Sigmoid colon (tissue), 7 donors: ENCODE data around the gene USP40. TPM values are rescaled to one million over a fixed set of nuclear protein-coding genes. Genes with fewer than 3 reads are reported as not detected.
A peak's percentile ranks its signal among the peaks of the same experiment; 100 is the strongest.

ENCODE experiments used
- DNase-seq: peaks from one replicate; pipeline ENCODE4 v3.0.0-alpha.2; 2019
- H3K27ac ChIP-seq, 4 donors: fragments of 200-600 bp; sonication (generic); one replicate each; pipeline ENCODE4 v1.5.1; 2016 to 2019; ENCODE audit warnings: mild to moderate bottlenecking in 1 of 4
- H3K27me3 ChIP-seq, 3 donors: fragments of 200-600 bp; sonication (generic); one replicate each; pipeline ENCODE4 v1.5.1; 2019; ENCODE audit warnings: mild to moderate bottlenecking in 1 of 3
- H3K36me3 ChIP-seq, 4 donors: fragments of 200-600 bp; sonication (generic); one replicate each; pipeline ENCODE4 v1.5.1; 2016 to 2019
- H3K4me1 ChIP-seq, 4 donors: fragments of 200-600 bp; sonication (generic); one replicate each; pipeline ENCODE4 v1.5.1; 2017 to 2019
- H3K4me3 ChIP-seq, 4 donors: fragments of 200-600 bp; sonication (generic); one replicate each; pipeline ENCODE4 v1.5.1; 2017 to 2019; ENCODE audit warnings: mild to moderate bottlenecking in 2 of 4, moderate library complexity in 1 of 4
- H3K9me3 ChIP-seq, 4 donors: fragments of 200-600 bp in 3 of 4; sonication (generic) in 3 of 4; one replicate each; pipeline versions ENCODE4 v1.5.1 to v1.6.1; 2013 to 2019
- CTCF ChIP-seq, 4 experiments: fragments of 450-650 bp in 3 of 4; fragments of 200-600 bp in 1 of 4; IDR thresholded peaks; one replicate each; pipeline ENCODE4 v1.5.1; 2016 to 2019; ENCODE audit warnings: antibody characterized with exemption in 4 of 4, mild to moderate bottlenecking in 3 of 4, moderate library complexity in 2 of 4
- EP300 ChIP-seq, 4 donors: sonication (generic); formaldehyde crosslinking; IDR thresholded peaks; one replicate each; pipeline ENCODE4 v1.6.1; 2017; ENCODE audit warnings: antibody characterized with exemption in 4 of 4
- POLR2A ChIP-seq, 2 donors: fragments of 450-650 bp; IDR thresholded peaks; one replicate each; pipeline ENCODE4 v1.6.1; 2016; ENCODE audit warnings: antibody characterized with exemption in 2 of 2, mild to moderate bottlenecking in 2 of 2, moderate library complexity in 2 of 2
- POLR2AphosphoS5 ChIP-seq, 4 donors: sonication (generic); formaldehyde crosslinking; IDR thresholded peaks; one replicate each; pipeline ENCODE4 v1.6.1; 2017; ENCODE audit warnings: antibody characterized with exemption in 4 of 4
- WGBS, 2 donors: extraction: QIAGEN DNeasy Blood & Tissue Kit; methylation state at CpG; one replicate each; pipeline ENCODE4 v1.1.7; 2013; 5-methylcytosine and 5-hydroxymethylcytosine counted together
- intact Hi-C: fragments of 100-400 bp; cut with DNase I; formaldehyde crosslinking; loops from one replicate; pipeline ENCODE4 v1.15.1; 2023
- polyA plus RNA-seq, 3 donors: library from polyadenylated mRNA; stranded (reverse); fragments of 200-250 nt; gene quantifications; one replicate each; pipeline ENCODE4 v1.2.3, GENCODE V29; 2013
- total RNA-seq, 4 donors: library from RNA; depleted of rRNA; stranded (reverse); fragments of >200 nt; gene quantifications; one replicate each; pipeline ENCODE4 v1.1.0, GENCODE V29; 2016
- donor health status: healthy with polysubstance abuse.
- donor health status: Bipolar disorder and iron deficiency.
- donor health status: healthy.

USP40 gene
- total and polyA plus RNA-seq, 7 donors, result 9.6 to 34.5 (median 23.4) TPM

DNA sequence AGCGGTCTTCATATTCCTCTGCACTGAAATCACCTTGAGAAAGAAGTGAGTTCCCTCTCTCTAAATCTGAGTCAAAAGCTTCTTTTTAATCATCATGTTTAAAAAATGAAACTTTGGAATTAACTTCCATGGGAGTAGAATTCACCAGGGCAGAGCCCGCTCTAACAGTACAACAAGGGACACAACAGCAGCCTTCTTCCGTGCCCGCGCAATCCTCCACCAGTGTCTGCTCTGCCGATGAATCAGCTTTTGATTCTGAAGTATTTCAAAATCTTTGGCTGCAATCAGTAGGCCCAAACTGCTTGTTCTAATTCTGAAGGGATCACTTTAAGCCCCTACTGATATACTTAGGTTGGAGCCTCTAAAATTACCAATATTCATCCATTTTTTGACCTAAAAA is 76.9 kb downstream of the USP40 start:
- Histone ChIP-seq H3K27me3 (no peaks in the 10 kb centered on the region), H3K9me3 (no peaks in the 10 kb centered on the region), H3K4me3 (no peak overlapping the region), H3K36me3 (peaks cover 7 to 80% (median 33%) of the 10 kb centered on the region in 4 donors), H3K4me1 (peaks cover 0 to 4% (median 0%) of the 10 kb centered on the region in 4 donors), H3K27ac (peak overlapping the region in 1 of 4 donors; percentile 4)
- DNase-seq, result no peak
- intact Hi-C loops, result no loop called here
- TF ChIP-seq EP300 (IDR thresholded peaks at IDR 0.05), result no peak
- no peak for TF ChIP-seq POLR2AphosphoS5 (IDR thresholded peaks at IDR 0.05)
- no peak for TF ChIP-seq POLR2A (IDR thresholded peaks at IDR 0.05)
- no peak for TF ChIP-seq CTCF (IDR thresholded peaks at IDR 0.05)
- WGBS, 2 donors, result 96 to 97% methylated on average over 6 of the region's 6 CpGs

DNA sequence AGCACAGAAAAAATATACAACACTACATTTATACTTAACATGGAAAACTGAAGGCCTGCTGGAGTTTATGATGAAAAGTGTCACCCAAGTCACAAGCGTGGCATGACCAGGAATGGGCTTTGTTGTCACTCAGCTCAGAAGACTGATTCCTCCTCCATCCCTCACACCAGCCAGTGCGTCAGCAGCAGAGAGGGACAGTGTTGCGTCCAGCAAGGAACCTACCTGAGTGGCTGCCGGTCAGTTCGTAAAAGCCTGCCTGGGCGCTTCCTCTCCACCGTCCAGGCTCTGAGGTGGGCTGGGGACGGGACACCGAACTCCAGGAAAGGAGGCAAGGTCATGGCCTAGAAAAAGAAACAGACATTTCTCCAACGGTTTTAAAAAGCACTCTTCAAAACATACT is 77.4 kb downstream of the USP40 start:
- Histone ChIP-seq H3K27me3 (no peaks in the 10 kb centered on the region), H3K9me3 (no peaks in the 10 kb centered on the region), H3K27ac (peak overlapping the region in 1 of 4 donors; percentile 4), H3K4me3 (no peak overlapping the region), H3K36me3 (peaks cover 7 to 85% (median 36%) of the 10 kb centered on the region in 4 donors), H3K4me1 (peaks cover 0 to 4% (median 0%) of the 10 kb centered on the region in 4 donors)
- 86 to 92% methylated on average over 10 of the region's 10 CpGs for WGBS, 2 donors
- DNase-seq, result no peak
- TF ChIP-seq POLR2AphosphoS5 (IDR thresholded peaks at IDR 0.05) (no peak), POLR2A (IDR thresholded peaks at IDR 0.05) (no peak), CTCF (IDR thresholded peaks at IDR 0.05) (no peak), EP300 (IDR thresholded peaks at IDR 0.05) (no peak)
- intact Hi-C loops, result no loop called here

DNA sequence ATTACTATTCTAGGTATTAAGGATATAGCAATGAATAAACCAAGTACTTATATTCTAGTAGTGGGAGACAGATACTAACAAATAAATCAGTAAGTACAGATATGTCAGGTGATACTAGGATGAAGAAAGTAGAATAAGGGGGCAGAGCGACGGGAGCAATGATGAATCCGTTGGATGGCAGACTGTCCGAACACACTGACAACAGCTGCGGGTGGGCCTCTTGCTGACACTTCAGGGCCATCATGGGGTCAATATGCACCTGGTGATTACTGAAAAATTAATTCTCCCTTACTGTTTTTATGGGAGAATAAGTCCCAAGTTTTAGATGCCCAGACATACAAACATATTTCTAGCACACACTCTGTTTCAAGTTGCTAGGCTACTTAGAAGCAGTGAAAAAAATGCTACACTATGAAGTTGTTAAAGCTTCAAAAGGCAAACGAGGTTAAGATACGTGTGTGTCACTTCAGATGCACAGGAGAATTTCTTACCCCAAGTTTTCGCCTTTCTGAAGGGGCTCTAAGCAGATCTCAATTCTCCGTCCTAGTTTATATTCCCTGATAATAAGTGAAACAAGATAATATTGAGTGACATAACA is 78.7 kb downstream of the USP40 start:
- Histone ChIP-seq H3K4me3 (no peak overlapping the region), H3K27me3 (no peaks in the 10 kb centered on the region), H3K27ac (no peak overlapping the region), H3K4me1 (peaks cover 0 to 4% (median 0%) of the 10 kb centered on the region in 4 donors), H3K36me3 (peaks cover 1 to 89% (median 33%) of the 10 kb centered on the region in 4 donors), H3K9me3 (no peaks in the 10 kb centered on the region)
- 92% methylated on average over 9 of the region's 9 CpGs for WGBS, 2 donors
- TF ChIP-seq POLR2A (IDR thresholded peaks at IDR 0.05) (no peak), CTCF (IDR thresholded peaks at IDR 0.05) (no peak), EP300 (IDR thresholded peaks at IDR 0.05) (no peak), POLR2AphosphoS5 (IDR thresholded peaks at IDR 0.05) (no peak)
- intact Hi-C loops, result no loop called here
- no peak for DNase-seq

DNA sequence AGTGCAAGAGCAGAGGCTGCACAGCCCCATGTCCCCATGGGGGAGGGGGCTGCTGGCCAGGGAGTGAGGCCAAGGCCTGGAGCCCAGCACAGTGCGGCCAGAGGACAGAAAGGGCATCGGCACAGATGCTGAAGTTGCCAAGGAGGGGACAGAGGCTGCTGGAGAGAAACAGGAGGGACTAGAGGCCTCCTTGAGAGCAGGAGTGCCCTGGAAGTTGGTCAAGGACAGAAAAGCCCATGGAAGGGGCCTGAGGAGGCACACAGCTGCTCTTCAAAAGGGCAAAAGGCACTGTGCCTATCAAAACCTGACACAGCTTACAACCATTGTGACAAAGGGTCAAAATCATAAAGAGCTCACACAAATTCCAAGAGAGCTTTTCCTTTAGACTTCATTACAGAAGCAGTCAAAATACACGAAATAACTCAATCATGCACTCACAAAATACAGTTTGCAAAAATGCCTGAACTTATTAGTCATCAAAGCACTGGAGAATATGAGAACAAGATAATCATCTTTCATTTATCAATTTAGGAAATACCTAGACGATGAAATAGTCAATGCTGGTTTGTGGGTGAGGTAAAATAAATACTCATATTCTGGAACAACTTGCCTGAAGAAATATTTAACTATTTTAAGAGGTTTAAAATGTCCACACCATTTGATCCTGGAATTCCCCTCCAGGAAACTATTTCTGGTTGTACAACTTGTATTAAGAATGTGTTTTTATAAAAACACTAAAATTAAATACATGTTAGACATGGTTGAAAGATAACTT is 79.6 kb downstream of the USP40 start:
- peaks cover 0 to 85% (median 31%) of the 10 kb centered on the region in 4 donors for H3K36me3 ChIP-seq
- 75 to 78% methylated on average over 4 of the region's 4 CpGs for WGBS, 2 donors
- no peaks in the 10 kb centered on the region for H3K27me3 ChIP-seq
- H3K27ac ChIP-seq, result peak overlapping the region in 2 of 4 donors; percentile 27 to 44
- TF ChIP-seq POLR2AphosphoS5 (IDR thresholded peaks at IDR 0.05) (no peak), EP300 (IDR thresholded peaks at IDR 0.05) (no peak), POLR2A (IDR thresholded peaks at IDR 0.05) (no peak), CTCF (IDR thresholded peaks at IDR 0.05) (no peak)
- intact Hi-C loops, result no loop called here
- no peak for DNase-seq
- no peak overlapping the region for H3K4me3 ChIP-seq
- no peaks in the 10 kb centered on the region for H3K9me3 ChIP-seq
- peaks cover 0 to 7% (median 4%) of the 10 kb centered on the region in 4 donors for H3K4me1 ChIP-seq
